K562 (cell line): Measurements from ENCODE around the gene RERG.

ENCODE experiments used
- CBX5 ChIP-seq: IDR thresholded peaks from 2 replicates; pipeline ENCODE4 v1.6.1; 2014; ENCODE audit warnings: low read depth, borderline replicate concordance
- CREM ChIP-seq: IDR thresholded peaks from 2 replicates; pipeline ENCODE4 v1.6.1; 2014; ENCODE audit warnings: antibody characterized with exemption, low read depth
- CTCF ChIP-seq, 3 experiments: IDR thresholded peaks in 2 of 3; conservative IDR thresholded peaks in 1 of 3; 2 replicates each; pipeline ENCODE4 v1.5.1; 2011 to 2012; ENCODE audit warnings: low read length in 3 of 3, mild to moderate bottlenecking in 3 of 3, control low read depth in 2 of 3, improper control_type of control experiment in 1 of 3, inconsistent platforms in 1 of 3, low read depth in 1 of 3, mixed read lengths in 1 of 3, moderate library complexity in 1 of 3; ENCODE audit not compliant: insufficient read depth in 2 of 3
- FOXK2 ChIP-seq, 2 experiments: fragments of 450-650 bp; IDR thresholded peaks in 1 of 2; conservative IDR thresholded peaks in 1 of 2; 2 replicates each; pipeline ENCODE4 v1.6.1; 2016; ENCODE audit warnings: low read depth in 2 of 2, mild to moderate bottlenecking in 1 of 2
- HNRNPLL ChIP-seq: fragments of 200-400 bp; formaldehyde crosslinking; IDR thresholded peaks from 2 replicates; pipeline ENCODE4 v1.6.1; 2017; ENCODE audit warnings: low read length, low read depth, mild to moderate bottlenecking; ENCODE audit not compliant: poor library complexity, severe bottlenecking
- KLF1 ChIP-seq: fragments of 450-650 bp; IDR thresholded peaks from 2 replicates; pipeline ENCODE4 v1.6.1; 2016; ENCODE audit warnings: missing genetic modification characterization, missing compliant biosample characterization
- MXD1 ChIP-seq: fragments of 250-450 bp; sonication (Bioruptor Pico); IDR thresholded peaks from 2 replicates; pipeline ENCODE4 v1.8.0; 2021; ENCODE audit warnings: borderline replicate concordance, mild to moderate bottlenecking, moderate library complexity; ENCODE audit not compliant: poor library complexity, severe bottlenecking
- NONO ChIP-seq, 2 experiments: fragments of 200-400 bp in 1 of 2; fragments of 450-650 bp in 1 of 2; formaldehyde crosslinking in 1 of 2; IDR thresholded peaks; 2 replicates each; pipeline ENCODE4 v1.6.1; 2017; ENCODE audit warnings: low read depth in 2 of 2, mild to moderate bottlenecking in 2 of 2, moderate library complexity in 2 of 2, low read length in 1 of 2
- POLR2A ChIP-seq: fragments of 450-650 bp; conservative IDR thresholded peaks from 2 replicates; pipeline ENCODE4 v1.6.1; 2016
- POLR2AphosphoS5 ChIP-seq: IDR thresholded peaks from 2 replicates; pipeline ENCODE4 v1.6.1; 2011; ENCODE audit warnings: mild to moderate bottlenecking, low read depth, low read length, moderate library complexity; ENCODE audit not compliant: control insufficient read depth, insufficient read depth
- SREBF2 ChIP-seq: sonication (generic); formaldehyde crosslinking; IDR thresholded peaks from 2 replicates; pipeline ENCODE4 v1.4.0; 2020; ENCODE audit warnings: mild to moderate bottlenecking, missing genetic modification reagents
- USF2 ChIP-seq: sonication (generic); formaldehyde crosslinking; IDR thresholded peaks from 2 replicates; pipeline ENCODE4 v1.5.0; 2020; ENCODE audit warnings: missing genetic modification reagents
- ZHX1 ChIP-seq: fragments of 150-350 bp; conservative IDR thresholded peaks from 2 replicates; pipeline ENCODE4 v1.6.1; 2014; ENCODE audit warnings: low read length
- ZNF830 ChIP-seq: fragments of 250-450 bp; sonication (Bioruptor Pico); IDR thresholded peaks from 2 replicates; pipeline ENCODE4 v1.5.0; 2021; ENCODE audit warnings: mild to moderate bottlenecking

GRCh38 chr12:15122344-15122743 lies 98.9 kb downstream of the RERG start:
- no peak for TF ChIP-seq USF2 (CRISPR knock-in tag)
- TF ChIP-seq CTCF (IDR thresholded peaks at IDR 0.05 in 2 of 3, conservative IDR thresholded peaks at IDR 0.05 in 1 of 3; ENCODE audit: insufficient read depth in 2 of 3, low read depth in 1 of 3, low read length in 3 of 3): no peak
- no peak for TF ChIP-seq ZNF830
- no peak for TF ChIP-seq POLR2A
- no peak for TF ChIP-seq CBX5
- no peak for TF ChIP-seq POLR2AphosphoS5
- TF ChIP-seq KLF1 (tag): no peak
- no peak for TF ChIP-seq CREM
- no peak for TF ChIP-seq MXD1
- TF ChIP-seq ZHX1: no peak
- TF ChIP-seq NONO (IDR thresholded peaks at IDR 0.05; ENCODE audit: low read depth in 2 of 2, low read length in 1 of 2): no peak
- TF ChIP-seq HNRNPLL: no peak
- no peak for TF ChIP-seq SREBF2 (CRISPR knock-in tag)
- no peak for TF ChIP-seq FOXK2 (conservative IDR thresholded peaks at IDR 0.05 in 1 of 2, IDR thresholded peaks at IDR 0.05 in 1 of 2; ENCODE audit: low read depth in 2 of 2)
